Measurements from ENCODE around the gene PCDHB7.
"Not testable (repeated sequence)": the region's sequence is repeated elsewhere in the genome, so short reads cannot be mapped to it uniquely, and the experiment has no call there.

PCDHB7 gene

DNA sequence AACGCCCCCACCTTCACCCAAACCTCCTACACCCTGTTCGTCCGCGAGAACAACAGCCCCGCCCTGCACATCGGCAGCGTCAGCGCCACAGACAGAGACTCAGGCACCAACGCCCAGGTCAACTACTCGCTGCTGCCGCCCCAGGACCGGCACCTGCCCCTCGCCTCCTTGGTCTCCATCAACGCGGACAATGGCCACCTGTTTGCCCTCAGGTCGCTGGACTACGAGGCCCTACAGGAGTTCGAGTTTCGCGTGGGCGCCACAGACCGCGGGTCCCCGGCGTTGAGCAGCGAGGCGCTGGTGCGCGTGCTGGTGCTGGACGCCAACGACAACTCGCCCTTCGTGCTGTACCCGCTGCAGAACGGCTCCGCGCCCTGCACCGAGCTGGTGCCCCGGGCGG lies 52.4 kb downstream of the PCDHB7 start:
- not testable (repeated sequence) for DNase-seq

DNA sequence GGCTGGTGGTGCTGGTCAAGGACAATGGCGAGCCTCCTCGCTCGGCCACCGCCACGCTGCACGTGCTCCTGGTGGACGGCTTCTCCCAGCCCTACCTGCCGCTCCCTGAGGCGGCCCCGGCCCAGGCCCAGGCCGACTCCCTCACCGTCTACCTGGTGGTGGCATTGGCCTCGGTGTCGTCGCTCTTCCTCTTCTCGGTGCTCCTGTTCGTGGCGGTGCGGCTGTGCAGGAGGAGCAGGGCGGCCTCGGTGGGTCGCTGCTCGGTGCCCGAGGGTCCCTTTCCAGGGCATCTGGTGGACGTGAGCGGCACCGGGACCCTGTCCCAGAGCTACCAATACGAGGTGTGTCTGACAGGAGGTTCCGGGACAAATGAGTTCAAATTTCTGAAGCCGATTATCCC lies 53.0 kb downstream of the PCDHB7 start:
- DNase-seq: not testable (repeated sequence)
